ENCODE measurements around the gene ARMC12.

GRCh38 chr6:35727231-35727934 lies 9.4 kb upstream of the ARMC12 start:
- peak; percentile 63; the same call in 1 of the 2 replicates for TF ChIP-seq POLR2AphosphoS5 (IDR thresholded peaks at IDR 0.05; ENCODE audit: low read depth)
- TF ChIP-seq, protein P1, sequence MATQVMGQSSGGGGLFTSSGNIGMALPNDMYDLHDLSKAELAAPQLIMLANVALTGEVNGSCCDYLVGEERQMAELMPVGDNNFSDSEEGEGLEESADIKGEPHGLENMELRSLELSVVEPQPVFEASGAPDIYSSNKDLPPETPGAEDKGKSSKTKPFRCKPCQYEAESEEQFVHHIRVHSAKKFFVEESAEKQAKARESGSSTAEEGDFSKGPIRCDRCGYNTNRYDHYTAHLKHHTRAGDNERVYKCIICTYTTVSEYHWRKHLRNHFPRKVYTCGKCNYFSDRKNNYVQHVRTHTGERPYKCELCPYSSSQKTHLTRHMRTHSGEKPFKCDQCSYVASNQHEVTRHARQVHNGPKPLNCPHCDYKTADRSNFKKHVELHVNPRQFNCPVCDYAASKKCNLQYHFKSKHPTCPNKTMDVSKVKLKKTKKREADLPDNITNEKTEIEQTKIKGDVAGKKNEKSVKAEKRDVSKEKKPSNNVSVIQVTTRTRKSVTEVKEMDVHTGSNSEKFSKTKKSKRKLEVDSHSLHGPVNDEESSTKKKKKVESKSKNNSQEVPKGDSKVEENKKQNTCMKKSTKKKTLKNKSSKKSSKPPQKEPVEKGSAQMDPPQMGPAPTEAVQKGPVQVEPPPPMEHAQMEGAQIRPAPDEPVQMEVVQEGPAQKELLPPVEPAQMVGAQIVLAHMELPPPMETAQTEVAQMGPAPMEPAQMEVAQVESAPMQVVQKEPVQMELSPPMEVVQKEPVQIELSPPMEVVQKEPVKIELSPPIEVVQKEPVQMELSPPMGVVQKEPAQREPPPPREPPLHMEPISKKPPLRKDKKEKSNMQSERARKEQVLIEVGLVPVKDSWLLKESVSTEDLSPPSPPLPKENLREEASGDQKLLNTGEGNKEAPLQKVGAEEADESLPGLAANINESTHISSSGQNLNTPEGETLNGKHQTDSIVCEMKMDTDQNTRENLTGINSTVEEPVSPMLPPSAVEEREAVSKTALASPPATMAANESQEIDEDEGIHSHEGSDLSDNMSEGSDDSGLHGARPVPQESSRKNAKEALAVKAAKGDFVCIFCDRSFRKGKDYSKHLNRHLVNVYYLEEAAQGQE (IDR thresholded peaks at IDR 0.05; ENCODE audit: unreplicated experiment), result no peak
- TF ChIP-seq, protein P2, sequence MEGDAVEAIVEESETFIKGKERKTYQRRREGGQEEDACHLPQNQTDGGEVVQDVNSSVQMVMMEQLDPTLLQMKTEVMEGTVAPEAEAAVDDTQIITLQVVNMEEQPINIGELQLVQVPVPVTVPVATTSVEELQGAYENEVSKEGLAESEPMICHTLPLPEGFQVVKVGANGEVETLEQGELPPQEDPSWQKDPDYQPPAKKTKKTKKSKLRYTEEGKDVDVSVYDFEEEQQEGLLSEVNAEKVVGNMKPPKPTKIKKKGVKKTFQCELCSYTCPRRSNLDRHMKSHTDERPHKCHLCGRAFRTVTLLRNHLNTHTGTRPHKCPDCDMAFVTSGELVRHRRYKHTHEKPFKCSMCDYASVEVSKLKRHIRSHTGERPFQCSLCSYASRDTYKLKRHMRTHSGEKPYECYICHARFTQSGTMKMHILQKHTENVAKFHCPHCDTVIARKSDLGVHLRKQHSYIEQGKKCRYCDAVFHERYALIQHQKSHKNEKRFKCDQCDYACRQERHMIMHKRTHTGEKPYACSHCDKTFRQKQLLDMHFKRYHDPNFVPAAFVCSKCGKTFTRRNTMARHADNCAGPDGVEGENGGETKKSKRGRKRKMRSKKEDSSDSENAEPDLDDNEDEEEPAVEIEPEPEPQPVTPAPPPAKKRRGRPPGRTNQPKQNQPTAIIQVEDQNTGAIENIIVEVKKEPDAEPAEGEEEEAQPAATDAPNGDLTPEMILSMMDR (conservative IDR thresholded peaks at IDR 0.05; ENCODE audit: low read depth in 2 of 2), result no peak
- no peak for TF ChIP-seq EZH2phosphoT487 (IDR thresholded peaks at IDR 0.05; ENCODE audit: unreplicated experiment)
